ENCODE results near the gene VEPH1. TPM values are rescaled to one million over a fixed set of nuclear protein-coding genes. Genes with fewer than 3 reads are reported as not detected.

Gene VEPH1
- total RNA-seq, 1 experiment from 2014 or later: 87.1 TPM

DNA sequence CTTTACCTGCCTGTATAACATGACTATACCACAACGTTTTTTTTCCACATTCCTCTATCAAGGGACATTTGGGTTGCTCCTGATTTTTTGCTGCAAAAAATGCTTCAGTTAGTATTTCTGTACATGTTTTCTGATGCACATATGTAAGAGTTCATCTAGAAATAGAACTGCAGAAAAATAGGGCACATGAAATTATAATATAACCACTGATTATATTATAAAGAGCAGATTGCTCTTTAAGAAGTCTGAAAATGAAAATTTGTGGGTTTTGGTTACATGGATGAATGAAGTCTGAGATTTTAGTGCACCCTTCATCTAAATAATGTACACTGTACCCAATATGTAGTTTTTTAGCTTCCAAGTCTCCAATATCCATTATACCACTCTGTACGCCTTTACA lies 196.7 kb downstream of the VEPH1 start:
- DNase-seq (ENCODE audit: low read depth): no peak

DNA sequence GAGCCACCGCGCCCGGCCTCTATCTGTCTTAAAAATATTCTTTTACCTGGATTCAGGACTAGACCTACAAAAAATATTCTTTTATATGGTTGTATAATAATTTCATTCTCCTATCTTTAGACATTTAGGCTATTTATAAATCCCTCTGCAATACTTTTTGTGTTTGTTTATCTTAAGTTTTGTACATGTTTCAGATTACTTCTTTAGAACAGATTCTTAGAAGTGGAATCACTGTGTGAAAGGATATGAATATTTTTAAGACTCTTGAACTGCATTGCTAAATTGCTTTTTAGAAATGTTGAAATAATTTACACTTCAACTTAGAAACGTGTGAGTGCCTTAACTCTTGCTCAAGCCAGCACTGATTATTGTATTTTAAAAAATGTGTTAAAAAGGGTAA lies 197.8 kb downstream of the VEPH1 start:
- no peak for DNase-seq (ENCODE audit: low read depth)

DNA sequence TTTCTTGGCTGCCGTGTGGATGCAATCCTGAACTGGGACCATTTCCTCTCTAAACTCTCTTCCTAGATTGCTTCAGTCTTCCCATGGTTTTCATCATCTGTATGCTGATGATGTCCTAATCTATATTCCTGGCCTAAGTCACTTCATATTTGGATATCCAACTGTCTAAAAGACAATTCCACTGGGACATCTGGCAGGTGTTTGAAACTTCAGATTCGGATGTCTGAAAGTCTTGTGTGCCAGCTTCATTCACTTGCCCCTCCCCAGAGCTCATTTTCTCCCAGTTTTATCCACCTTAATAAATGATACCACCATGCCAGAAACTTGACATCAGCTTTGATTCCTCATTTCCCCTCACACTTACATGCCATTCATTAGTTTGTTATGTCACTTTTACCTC lies 201.5 kb downstream of the VEPH1 start:
- DNase-seq (ENCODE audit: low read depth): no peak

DNA sequence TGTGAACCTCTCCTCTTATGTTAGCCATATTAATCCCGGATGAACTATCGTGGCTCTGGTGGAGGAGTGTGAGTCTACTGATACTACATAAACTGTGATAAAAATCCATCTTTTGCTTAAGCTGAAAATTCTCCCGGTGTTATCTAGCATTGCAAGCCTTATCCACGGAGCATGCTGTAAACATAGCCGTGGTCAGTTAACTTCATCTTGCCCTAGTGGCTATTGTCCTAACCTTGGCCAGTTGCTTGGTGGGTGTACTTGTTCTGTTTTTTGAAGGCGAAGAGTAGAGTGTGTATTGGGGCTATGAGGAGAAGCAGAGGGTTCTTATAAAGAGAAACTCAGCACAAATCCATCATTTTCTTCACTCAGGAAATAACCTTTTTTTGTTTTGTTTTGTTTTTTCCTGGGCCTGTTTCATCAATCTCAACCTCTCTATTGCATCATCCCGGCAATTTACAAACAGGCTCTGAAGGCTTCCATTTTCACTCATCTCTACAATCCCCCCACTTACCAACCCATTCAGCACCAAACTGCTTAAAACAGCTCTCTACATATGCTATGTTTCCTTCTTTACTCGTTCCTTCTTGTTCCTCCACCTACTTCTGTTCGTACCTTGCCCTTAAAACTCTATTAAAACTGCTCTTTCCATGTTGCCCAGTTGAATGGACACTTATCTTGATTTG lies 202.1 kb downstream of the VEPH1 start:
- DNase-seq (ENCODE audit: low read depth): no peak

DNA sequence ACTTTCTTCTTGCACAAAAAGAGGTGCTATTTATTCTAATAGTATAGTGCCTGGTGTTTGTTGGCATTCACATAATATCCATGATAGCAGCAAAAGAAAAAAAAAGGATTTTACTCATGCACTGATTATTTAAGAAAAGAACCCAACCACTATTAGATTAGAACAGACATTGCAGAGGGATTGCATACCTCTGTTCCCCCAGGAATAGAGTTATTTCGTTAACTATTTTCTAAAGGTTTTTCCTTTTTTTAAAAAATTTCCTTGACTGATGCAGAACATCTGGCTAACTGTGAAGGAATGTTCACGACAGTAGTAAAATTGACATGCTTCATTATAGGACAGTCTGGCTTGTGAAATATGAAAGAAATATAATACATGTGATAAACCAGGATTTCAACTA lies 203.1 kb downstream of the VEPH1 start:
- DNase-seq (ENCODE audit: low read depth): no peak

DNA sequence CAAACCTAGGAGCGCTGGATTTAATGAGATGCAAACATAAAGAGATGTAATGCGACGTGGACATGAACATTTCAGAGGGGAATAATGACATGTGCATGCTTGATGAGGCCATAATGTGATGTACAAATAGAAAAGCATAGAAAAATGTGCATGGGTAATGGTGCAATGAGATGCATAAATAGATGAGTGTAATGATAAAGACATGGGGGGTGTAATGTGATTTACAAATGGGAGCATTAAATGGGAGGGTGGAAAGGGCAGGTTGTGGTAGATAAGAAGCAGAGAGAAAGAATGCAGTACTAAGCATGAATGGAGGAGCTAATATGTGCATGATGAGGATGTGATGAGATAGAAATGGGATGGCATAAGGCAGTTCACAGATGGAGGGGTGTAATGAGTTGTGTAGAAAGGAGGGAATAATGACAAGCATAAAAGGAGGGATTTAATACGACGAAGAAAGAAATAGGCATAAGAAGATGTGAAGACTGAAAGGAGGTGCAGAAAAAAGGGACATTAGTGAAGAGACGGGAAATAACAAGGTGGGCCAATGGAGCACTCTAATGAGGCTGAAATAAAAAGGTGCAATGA lies 205.8 kb downstream of the VEPH1 start:
- no peak for DNase-seq (ENCODE audit: low read depth)

DNA sequence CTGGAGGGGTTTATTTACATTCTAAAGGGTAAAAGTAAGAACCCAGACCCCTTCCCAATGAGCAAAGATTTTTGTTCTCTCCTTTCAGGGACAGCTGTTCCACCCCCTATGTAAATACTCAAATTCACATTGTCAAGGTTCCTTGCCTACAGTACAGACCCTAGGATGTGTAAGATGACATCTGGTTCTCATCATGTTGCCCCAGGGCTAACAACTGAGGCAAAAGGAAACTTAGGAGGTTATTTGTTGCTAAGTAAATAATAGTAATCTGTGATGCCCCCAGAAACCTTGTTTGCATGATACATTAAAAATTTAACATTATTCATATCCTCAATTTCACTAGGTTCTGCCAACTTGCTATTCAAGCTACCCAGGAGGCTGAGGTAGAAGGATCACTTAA lies 208.3 kb downstream of the VEPH1 start:
- DNase-seq (ENCODE audit: low read depth): no peak

DNA sequence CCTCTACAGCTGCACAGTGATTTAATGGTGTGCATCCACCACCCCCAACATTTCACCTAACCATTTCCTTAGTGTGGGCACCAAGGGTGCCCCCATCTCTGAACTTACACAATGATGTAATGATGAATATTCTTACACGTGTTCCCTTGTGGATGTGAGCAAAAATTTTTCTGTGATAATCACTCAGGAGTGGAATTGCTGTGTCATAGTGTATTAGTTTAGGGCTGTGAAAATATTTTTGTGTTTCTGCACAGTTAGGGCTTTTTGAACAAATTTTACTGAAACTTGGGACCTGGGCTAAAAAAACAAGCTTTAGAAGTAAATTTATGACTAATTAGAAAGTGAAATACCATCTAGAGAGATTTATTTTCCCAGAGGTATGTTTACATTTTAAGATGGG lies 208.7 kb downstream of the VEPH1 start:
- no peak for DNase-seq (ENCODE audit: low read depth)

DNA sequence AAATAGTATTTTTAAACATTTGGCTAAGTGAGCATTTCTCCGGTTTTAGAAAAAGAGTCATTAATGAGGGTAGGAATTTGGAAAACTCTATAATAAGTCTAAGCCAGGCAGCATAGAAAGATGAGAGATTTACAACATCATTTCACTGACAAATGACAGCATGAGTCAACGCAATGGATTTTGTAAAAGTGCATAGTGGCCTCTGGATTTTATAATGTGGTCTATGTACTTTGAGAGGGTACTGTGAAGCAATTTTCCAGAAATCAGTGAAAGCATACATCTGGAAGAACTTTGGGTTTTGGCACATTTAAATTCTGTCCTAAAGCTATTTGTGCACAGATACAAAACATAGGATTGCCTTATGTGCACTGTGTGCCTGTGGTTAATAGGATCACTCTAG lies 212.4 kb downstream of the VEPH1 start:
- DNase-seq (ENCODE audit: low read depth): peak; percentile 19

DNA sequence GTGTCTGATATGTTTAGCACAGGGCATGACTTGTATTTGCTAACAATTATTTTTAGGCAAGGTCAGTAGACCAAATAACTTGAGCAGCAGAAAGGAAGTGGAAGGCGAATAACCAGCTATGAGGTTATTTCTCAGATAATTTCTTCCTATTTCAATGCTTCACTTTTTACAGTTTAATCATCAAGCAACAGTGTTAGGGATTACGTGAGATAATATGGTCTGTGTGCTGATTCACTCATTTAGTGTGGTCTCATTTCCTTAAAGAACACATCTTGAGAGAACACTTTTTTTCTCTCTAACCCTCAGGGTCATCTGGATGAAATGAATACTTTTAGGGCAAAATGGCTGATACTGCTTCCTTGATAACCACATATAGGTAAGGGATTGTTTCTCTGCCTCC lies 217.2 kb downstream of the VEPH1 start:
- no peak for DNase-seq (ENCODE audit: low read depth)

DNA sequence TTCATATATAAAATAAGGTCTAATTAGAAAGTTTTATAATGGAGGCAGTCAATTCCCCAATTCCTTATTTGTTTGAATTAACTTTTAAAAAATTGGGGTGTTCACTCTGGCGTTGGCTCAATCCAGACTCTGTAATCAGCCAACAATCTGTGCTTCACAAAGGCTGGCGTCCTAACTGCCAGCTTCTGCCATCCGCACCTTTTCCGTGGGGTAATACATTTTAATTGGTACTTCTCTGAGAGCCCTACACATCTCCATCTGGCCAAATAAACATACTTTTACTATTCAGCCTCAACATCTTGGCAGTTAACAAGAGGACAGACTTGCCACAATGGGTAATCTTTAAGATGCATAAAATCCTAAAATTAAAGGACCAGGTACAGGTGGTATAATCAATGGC lies 218.1 kb downstream of the VEPH1 start:
- DNase-seq (ENCODE audit: low read depth): no peak

DNA sequence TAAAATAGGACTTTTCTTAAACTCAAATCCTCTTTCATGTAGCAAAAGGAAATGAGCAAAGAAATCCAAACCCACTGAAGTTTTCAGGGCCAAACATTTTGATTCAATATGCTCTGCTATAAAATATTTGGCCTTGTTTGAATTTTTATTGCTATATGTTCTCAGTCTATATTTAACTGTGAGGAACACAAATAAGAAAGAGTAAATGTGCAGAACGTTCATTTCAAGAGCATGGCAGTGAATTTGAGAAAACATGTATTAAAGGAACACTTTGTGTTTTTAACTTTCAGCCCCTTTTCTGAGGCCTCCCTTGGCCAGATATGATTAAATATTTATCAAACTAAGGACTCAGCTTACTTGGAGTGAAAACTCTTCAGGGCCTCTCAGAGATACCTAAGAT lies 218.5 kb downstream of the VEPH1 start:
- no peak for DNase-seq (ENCODE audit: low read depth)

DNA sequence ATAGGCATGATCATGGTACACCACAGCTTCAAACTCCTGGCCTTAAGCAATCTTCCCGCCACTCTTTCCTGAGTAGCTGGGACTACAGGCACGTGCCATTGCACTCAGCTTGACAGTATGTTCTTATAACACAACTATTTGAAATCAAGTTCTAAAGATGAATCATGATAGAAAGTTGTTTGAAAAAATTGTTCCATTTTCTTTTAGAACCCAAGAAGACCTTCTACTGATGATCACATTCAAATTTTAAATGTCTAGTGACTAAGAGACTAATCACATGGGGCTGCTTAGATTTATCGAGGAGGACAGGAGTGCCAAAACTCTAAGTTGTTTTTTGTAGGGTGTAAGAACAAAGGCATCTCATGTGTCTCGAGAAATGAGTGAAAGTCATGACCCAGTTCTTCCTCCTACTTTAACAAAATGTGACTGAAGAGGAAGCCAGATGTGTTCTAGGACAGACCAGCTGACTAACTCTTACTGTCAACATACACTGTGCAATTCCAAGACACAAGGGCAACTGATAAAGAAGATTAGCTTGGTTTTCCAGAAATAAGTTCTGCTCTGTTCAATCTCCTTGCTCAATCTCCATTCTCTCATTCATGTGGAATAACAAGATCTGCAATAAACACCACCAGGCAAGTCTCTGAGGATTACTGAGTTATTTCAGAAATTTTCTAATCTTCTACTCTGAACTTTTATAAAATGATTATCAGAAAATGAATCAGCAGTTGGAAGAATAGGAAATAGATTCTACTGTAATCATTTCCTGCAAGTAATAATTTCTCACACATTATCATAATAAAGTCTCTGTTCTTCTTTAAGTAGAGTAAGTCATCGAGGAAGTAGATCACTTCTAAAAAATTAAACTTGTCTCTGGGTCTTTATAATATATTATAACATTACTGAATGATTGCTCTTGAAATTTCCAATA lies 220.7 kb downstream of the VEPH1 start:
- peak; percentile 21 for DNase-seq (ENCODE audit: low read depth)

DNA sequence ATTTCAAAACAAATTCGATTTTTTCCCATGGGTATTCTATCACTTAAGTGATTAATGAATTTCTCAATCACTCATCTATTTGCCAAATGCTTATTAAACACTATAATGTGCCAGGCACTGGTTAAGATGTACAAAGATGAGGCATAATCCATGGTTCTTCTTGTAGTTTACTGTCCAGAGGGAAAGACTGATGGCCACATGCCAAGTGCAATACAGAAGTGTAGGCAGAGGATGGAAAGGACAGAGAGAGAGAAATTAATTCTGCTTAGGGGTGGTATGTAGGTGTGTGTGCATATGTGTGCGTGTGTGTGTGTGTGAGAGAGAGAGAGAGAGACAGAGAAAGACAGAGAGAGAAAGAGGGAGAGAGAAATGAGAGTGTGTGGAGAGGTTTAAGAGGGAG lies 222.4 kb downstream of the VEPH1 start:
- DNase-seq (ENCODE audit: low read depth): no peak

DNA sequence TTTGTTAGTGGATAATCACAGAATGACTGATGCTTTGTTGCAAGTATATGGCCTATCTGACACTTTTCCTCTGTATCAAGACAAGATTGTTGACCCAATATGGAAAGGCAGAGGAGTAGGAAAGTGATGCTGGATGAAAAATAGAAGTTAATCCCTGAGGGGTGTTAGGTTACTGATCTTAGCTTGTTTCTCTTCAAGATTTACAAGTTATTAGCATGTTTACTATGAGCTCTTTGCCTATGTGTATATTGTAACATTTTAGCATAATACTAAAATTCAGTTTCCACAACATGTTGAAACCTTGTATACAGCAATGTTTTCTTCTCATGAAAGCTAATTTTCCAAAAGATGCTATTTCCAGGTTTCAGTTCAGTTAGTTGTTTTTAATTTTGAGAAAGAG lies 222.9 kb downstream of the VEPH1 start:
- DNase-seq (ENCODE audit: low read depth): no peak

DNA sequence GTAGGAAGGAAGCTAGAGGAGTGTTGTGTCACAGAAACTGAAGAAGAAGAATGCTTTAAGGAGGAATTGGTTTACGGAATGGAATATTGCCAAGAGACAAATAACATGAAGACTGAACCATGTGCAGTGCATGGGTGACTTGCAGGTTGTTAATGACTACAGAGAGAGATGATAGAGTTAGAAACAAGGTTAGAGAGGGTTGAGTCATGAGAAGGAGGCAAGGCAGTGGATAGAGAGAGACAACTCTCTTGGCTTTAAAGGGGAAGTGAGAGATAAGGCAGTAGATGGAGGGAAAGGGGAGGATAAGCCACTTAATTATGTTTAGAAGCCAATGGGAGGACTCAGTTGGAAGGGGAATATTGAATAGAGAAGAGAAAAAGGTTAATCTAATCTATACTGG lies 224.0 kb downstream of the VEPH1 start:
- DNase-seq (ENCODE audit: low read depth): no peak

DNA sequence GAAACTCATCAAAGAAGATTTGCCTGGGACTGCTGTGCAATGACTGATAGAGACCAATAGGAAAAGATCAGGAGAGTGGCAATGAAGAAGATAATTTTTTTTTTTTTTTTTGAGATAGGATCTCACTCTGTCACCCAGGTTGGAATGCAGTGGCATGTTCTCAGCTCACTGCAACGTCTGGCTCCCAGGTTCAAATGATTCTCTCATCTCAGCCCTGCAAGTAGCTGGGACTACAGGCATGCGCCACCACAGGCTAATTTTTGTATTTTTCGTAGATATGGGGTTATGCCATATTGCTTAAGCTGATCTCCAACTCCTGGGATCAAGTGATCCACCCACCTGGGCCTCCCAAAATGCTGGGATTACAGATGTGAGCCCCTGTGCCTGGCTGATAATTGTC lies 226.4 kb downstream of the VEPH1 start:
- DNase-seq (ENCODE audit: low read depth): no peak

DNA sequence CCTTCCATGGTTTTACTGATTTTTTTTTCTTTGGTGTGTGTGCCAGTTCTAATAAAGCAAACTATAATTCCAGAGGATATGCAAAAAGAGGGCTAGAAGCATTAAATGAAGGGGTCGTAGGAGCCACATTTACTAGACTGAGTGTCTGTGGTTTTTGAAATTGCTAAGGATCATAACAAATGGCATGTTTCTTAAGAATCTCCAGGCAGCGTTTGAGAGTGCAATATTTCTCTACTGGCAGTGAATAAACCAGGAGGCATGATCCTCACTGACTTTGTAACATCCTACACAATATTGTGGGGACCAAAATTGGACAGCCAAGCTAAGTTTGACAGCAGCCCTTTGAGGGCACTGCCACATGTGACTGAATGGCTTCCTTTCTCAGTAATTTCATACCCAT lies 227.4 kb downstream of the VEPH1 start:
- no peak for DNase-seq (ENCODE audit: low read depth)

DNA sequence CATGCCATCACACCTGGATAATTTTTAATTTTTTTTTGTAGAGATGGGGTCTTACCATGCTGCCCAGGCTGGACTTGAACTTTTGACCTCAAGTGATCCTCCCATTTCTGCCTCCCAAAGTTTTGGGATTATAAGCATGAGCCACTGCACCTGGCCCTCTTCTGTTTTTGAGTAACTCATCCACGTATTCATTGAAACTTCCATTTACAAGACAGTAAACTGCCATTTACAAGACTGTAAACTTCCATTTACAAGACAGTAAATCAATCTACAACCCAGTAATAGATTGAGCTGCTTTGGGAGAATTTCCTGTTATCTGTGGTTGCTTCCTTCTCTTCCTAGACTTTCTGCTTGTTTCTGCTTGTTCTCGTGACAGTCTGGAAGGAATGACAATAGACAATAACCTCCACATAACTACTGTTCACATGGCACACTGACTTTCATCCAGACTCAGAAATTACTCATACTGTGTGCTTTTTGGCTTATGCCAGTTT lies 228.5 kb downstream of the VEPH1 start:
- no peak for DNase-seq (ENCODE audit: low read depth)

DNA sequence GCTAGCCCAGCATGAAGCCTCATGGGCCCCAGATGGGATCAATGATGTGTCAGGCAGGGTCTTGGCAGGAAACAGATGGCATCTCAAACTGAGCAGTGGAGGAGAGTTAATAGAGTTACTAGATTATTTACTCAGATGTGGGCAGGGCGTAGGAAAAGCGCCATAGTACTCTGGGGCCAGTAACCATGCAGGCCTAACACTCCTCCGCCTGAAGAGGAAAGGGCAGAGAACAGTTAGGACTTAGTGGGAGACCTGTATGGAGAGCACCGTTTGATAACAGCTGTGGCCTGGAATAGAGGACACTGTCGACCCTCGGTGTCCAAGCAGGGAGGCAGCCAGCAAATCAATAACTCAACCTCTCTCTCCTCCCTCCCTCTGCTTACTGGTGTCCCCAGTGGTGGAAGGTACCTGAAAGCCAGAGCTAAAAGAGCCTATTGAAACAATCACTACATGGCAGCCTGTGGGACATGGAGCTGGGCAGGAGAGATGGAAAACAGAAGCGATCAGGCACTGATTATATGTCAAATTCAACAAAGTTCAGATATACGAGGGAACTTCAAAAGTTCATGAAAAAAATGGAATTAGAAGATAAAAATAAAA lies 231.8 kb downstream of the VEPH1 start:
- DNase-seq (ENCODE audit: low read depth): no peak

DNA sequence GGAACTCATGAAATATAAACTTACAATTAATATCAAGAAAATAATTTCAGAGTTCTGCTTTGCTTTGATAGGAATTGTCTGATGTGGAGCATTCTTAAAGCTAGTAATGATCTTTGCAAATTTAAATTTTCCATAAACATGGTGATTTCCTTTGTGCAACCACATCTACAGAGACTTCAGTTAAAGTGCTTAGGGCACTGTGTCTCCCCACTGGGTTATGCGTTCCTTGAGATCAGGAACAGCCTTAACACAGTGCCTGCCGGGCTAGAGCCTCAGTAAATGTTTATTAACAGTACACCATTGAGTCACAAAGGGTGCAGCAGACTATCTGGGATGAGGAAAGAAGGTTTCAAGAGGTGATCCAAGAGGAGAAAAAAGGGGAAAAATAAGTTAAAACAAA lies 235.2 kb downstream of the VEPH1 start:
- DNase-seq (ENCODE audit: low read depth): no peak

DNA sequence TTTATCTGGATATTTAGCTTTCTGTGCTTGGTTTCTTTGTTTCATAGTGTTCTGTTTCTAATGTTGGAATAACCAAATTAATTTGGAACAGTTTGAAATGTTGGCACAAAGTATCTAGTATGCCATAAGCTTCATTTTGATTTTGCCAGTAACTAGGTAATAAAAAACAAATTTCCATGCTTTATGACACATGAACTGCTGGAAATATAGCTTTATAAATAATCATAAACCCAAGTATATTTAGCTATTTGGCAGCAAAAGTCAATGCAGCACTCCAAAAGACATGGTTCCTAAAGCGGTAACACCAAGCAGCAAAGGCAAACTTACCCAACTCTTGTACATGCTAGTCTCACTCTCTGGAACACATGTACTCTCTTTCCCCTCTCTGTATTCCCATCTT lies 237.3 kb downstream of the VEPH1 start:
- no peak for DNase-seq (ENCODE audit: low read depth)

Measured in Daoy (cell line).